KOPT-K1 (cell line): ENCODE data around the gene GABARAPL1.

Experiments
- H3K27ac ChIP-seq: fragments of 200-600 bp; sonication (generic); 2 replicates; pipeline ENCODE4 v1.5.1; 2016; ENCODE audit warnings: antibody characterized with exemption, mild to moderate bottlenecking, low read depth, low read length; ENCODE audit not compliant: poor library complexity, severe bottlenecking
- H3K36me3 ChIP-seq: fragments of 200-600 bp; sonication (generic); 2 replicates; pipeline ENCODE4 v1.5.1; 2017; ENCODE audit warnings: antibody characterized with exemption, mild to moderate bottlenecking, low read length, moderate library complexity; ENCODE audit not compliant: insufficient read depth
- H3K9me3 ChIP-seq: fragments of 200-600 bp; sonication (generic); 2 replicates; pipeline ENCODE4 v1.5.1; 2017; ENCODE audit warnings: antibody characterized with exemption, low read length, mild to moderate bottlenecking; ENCODE audit not compliant: insufficient read depth, poor library complexity, severe bottlenecking

GABARAPL1 gene

DNA sequence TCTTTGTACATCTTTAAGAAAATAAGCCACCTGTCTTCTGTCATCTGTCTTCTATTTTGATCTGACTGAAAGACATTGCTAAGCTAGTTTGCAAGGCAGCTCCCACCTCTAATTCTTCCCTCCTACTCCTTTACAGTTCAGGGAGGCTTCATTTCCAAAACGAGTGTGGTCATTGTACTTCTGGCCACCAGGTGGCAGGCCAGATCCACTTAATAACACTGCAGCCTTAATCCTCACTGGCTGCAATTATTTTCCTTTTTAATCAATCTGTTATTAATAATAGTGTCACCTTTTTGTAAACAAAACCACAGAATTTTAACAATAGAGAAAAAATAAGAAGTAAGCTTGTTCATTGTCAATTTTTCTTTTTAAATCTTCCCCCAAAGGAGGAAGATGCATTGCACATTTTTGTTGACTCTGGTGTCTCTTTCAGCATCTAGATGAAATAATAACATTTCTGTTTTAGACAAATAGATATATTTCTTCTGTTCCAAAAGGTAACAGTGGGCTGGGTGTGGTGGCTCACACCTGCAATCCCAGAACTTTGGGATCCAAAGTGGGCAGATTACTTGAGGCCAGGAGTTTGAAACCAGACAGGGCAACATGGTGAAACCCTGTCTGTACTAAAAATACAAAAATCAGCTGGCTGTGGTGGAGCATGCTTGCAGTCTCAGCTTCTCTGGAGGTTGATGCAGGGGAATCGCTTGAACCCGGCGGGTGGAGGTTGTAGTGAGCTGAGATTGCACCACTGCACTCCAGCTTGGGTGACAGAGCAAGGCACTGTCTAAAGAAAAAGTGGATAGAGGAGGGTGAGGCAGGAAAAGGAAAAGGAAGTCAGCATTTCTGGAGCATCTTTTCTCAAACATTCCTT is 23.3 kb downstream of the GABARAPL1 start:
- peaks cover 33% of the 10 kb centered on the region for H3K9me3 ChIP-seq
- H3K27ac ChIP-seq = no peak overlapping the region
- no peaks in the 10 kb centered on the region for H3K36me3 ChIP-seq

DNA sequence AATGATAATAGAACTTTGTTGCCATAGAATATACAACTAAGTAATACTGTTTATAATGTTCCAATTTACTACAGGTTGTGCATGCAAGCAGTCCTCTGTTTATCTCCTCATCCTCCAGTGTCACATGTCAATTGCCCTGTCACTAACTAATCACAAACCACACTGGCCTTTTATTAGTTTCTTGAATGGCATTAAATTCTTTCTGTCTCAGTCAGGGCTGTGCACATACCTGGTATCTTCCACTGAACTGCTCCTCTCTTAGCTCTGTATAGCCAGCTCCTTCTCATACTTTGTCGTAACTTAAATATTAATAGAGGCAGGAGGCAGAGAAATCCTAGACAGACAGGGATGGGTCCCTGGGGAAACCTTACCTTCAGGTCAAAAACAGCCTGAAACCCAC is 24.0 kb downstream of the GABARAPL1 start:
- no peak overlapping the region for H3K27ac ChIP-seq

DNA sequence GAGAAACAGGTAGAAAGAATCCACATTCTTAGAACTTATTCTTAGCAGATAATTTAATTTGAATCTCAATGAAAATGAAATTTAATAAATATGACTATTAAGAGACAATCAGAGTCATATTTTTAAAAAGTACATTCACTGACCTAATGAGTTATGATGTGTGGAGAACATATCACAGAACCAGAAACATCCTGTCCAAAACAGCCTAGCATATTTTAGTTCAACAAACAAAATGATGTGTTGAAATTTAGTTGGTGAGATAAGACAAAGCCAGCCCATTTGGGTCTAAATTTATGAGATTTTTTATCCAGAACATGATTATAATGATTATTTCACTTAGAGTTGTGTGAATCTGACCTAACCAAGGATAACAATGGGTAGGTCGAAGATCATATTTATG is 25.8 kb downstream of the GABARAPL1 start:
- peaks cover 27% of the 10 kb centered on the region for H3K9me3 ChIP-seq
- no peak overlapping the region for H3K27ac ChIP-seq
- no peaks in the 10 kb centered on the region for H3K36me3 ChIP-seq

More for the DNA sequence above, 24.0 kb downstream of the GABARAPL1 start:
- peaks cover 33% of the 10 kb centered on the region for H3K9me3 ChIP-seq
- no peaks in the 10 kb centered on the region for H3K36me3 ChIP-seq

DNA sequence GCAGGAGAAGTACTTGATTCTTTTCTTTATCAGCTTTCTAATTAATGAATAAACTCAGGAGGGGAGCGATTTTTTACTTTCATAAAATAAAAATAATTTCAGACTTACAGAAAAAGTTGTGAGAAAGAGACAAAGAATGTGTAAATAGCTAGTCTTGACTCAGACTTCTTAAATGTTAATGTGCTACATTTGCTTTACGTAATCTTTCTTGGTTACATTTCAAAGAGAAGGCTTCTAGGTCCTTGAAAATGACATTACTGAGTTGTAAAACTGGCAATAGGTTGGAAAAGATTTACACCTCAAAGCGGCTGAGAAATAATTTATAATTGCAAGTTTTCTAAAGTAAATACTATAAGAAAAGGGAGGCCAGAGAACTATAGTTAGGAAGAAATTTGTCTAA is 28.6 kb downstream of the GABARAPL1 start:
- Histone ChIP-seq H3K9me3 (peaks cover 6% of the 10 kb centered on the region), H3K27ac (no peak overlapping the region), H3K36me3 (no peaks in the 10 kb centered on the region)

DNA sequence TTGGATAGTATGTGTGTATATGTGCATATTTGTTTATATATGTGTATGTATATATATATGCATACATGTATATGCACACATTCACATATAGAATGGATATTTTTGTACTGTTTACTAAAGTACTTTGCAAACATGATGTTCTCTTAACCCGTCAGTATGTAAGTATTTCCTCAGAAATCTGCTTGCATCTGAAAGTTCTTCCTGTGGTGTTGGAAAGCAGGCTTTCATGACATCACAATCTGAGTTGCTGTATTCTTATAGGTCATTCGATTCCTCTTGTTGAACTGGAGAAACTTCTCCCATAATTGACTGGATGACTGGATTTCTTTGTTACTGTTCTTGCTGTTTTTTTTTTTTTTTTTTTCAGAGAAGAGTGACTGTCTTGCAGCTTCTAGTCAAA is 29.1 kb downstream of the GABARAPL1 start:
- H3K27ac ChIP-seq = no peak overlapping the region
- peaks cover 6% of the 10 kb centered on the region for H3K9me3 ChIP-seq
- no peaks in the 10 kb centered on the region for H3K36me3 ChIP-seq

DNA sequence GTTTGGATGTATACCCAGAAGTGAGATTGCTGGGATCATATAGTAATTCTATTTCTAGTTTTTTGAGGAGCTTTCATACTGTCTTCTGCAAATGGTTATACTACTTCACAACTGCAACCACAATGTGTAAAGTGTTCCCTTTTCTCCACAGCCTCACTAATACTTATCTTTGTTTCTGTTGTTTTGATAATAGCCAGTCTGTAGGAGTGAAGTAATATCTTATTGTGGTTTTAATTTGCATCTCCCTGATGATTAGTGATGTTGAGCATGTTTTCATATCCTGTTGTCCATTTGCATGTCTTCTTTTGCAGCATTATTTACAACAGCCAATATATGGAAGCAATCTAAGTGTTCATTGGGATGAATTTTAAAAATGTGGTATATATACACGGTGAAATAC is 29.9 kb downstream of the GABARAPL1 start:
- no peaks in the 10 kb centered on the region for H3K36me3 ChIP-seq
- H3K9me3 ChIP-seq = peaks cover 1% of the 10 kb centered on the region
- H3K27ac ChIP-seq = no peak overlapping the region

DNA sequence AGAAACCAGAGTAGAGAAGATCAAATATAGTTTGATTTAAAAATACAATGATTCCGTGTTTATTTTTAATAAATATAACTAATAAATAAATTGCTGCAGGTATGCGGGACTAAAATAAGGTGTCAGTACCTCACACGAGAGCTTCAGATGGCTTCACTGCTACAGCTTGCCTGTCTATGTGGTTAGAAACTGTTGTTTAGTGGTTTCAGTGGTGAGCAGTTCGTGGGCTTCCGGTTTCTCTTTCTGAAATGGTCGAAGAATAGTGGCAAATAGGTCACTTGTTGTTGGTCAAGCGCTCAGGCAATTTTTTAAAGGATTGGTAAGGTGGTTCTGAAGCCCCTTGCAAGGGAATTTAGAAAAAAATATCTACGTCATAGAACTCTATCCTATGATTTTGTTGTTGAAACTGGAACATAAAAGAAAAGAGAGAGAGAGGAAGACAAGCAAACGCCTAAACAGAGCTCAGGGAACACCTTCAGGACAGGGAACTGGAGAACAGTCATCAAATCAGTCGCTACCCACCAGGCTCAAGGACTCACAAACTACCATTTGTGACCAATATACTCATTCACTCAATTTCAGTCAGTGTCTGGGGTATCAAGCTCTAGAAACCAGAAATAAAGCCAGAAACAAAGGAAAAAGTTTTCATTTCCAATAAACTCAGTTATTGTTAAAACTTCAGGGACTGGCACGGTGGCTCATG is 31.3 kb downstream of the GABARAPL1 start:
- Histone ChIP-seq H3K36me3 (no peaks in the 10 kb centered on the region), H3K9me3 (no peaks in the 10 kb centered on the region), H3K27ac (peak overlapping the region; percentile 53)

DNA sequence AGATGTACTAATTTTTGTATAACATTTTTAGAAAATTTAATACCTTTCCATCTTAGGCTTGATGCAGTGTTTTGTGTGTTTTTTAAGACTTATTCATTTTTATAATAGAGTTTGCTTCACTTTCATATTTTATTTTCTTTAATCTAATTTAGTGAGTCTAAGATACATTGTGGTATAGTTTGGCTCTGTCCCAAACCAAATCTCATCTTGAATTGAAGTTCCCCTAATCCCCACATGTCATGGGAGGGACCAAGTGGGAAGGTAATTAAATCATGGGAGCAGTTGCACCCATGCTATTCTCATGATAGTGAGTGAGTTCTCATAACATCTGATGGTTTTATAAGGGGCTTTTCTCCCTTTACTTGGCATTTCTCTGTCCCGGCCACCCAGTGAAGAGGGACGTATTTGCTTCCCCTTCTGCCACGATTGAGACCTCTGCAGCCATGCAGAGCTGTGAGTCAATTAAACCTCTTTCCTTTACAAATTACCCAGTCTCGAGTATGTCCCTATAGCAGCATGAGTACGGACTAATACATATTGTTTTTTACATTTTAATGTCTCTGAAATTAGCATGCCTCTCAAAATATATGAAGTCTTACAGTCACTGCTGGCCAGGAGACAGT is 34.9 kb downstream of the GABARAPL1 start:
- Histone ChIP-seq H3K36me3 (no peaks in the 10 kb centered on the region), H3K9me3 (no peaks in the 10 kb centered on the region), H3K27ac (no peak overlapping the region)

DNA sequence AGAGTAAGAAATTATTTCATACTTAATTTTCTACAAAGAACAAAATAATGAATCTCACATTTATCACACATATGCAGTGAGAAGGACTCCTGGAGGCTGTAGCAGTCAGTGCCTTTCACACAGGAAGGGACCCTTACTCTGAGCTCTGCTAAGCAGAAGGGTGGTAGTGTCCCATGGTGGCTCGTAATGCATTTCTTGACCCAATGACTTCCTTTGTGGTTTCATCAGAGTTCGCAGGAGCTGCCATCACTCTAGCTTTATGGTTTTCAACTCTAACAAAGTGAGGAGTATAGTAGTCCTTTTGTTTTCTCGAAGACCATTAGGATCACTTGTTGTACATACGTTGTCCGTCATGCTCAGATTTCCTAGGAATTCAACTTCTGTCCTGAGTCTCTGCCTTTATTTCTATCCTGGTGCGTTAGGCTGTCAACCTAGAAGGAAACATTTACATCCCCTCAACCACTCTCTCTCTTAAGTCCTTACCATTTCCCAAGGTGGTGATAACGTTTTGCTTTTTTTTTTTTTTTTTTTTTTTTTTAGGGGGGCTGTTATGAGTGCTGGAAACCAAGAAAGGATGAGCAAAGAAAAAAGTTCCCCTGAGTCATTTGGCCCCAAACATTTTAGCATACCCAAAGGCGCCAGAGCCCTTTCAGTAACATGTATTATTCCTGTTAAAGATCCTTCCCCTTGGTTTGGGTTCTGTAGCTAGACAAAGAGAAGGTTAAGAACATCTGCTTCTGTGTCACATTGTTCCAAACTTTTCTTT is 37.2 kb downstream of the GABARAPL1 start:
- H3K36me3 ChIP-seq = no peaks in the 10 kb centered on the region
- no peak overlapping the region for H3K27ac ChIP-seq
- no peaks in the 10 kb centered on the region for H3K9me3 ChIP-seq

DNA sequence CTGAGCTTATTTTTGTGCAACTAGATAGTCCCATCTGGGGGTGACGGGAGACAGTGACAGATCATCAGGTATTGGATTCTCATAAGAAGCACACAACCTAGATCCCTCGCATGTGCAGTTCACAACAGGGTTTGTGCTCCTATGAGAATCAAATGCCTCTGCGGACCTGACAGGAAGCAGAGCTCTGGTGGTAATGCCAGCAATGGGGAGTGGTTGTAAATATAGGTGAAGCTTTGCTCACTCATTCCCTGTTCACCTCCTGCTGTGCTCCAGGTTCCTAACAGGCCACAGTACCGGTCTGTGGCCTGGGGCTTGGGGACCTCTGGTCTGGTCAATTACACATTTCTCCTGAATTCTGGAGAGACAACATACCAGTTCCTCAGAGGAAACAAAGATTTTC is 39.0 kb downstream of the GABARAPL1 start:
- Histone ChIP-seq H3K36me3 (no peaks in the 10 kb centered on the region), H3K9me3 (peaks cover 12% of the 10 kb centered on the region), H3K27ac (no peak overlapping the region)

DNA sequence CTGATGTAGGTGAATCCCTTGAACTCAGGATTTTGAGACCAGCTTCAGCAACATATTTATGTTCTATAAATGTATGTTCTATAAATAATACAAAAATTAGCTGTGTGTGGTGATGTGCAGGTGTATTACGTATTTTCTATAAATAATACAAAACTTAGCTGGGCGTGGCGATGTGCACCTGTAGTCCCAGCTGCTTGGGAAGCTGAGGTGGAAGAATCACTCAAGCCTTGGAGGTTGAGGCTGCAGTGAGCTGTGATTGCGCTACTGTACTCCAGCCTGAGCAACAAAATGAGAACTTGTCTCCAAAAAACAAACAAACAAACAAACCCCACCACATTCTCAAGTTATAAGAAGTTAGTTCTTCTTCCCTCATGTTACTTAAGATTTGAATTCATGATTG is 39.5 kb downstream of the GABARAPL1 start:
- Histone ChIP-seq H3K27ac (no peak overlapping the region), H3K9me3 (peaks cover 12% of the 10 kb centered on the region), H3K36me3 (no peaks in the 10 kb centered on the region)

DNA sequence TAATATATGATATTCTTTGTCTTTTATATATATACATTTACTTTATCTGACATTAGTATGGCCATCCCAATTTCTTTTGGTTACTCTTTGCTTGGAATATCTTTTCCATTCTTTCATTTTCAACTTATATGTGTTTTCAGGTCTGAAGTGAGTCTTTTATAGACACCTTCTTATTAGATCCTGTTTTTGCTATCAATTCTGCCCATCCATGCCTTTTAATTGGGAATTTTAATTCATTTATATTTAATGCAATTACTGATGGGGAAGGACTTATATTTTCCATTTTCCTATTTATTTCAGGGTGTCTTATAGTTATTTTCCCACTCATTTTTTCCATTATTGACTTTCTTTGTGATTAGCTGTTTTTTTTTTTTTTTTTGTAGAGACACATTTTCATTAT is 43.4 kb downstream of the GABARAPL1 start:
- H3K36me3 ChIP-seq = no peaks in the 10 kb centered on the region
- H3K9me3 ChIP-seq = peaks cover 12% of the 10 kb centered on the region

DNA sequence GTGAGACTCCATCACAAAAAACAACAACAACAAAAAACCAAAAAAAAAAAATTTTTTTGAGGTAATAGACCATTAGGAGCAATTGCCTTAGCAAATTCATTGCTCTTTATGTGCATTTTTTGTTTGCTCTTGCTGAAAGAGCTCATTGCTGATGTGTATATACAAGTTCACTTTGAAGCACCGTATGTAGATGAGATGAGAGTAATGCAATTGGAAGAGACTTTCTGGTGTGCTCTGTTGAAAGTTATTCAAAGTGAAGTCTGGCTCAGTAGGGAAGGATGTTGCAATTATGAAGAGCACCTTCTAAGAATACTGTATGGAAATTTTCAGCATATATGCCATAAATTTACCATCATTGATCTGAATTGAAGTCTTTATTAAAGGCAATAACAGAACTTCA is 48.2 kb downstream of the GABARAPL1 start:
- Histone ChIP-seq H3K36me3 (no peaks in the 10 kb centered on the region), H3K27ac (no peak overlapping the region), H3K9me3 (peaks cover 3% of the 10 kb centered on the region)

More for the DNA sequence above, 43.4 kb downstream of the GABARAPL1 start:
- no peak overlapping the region for H3K27ac ChIP-seq

DNA sequence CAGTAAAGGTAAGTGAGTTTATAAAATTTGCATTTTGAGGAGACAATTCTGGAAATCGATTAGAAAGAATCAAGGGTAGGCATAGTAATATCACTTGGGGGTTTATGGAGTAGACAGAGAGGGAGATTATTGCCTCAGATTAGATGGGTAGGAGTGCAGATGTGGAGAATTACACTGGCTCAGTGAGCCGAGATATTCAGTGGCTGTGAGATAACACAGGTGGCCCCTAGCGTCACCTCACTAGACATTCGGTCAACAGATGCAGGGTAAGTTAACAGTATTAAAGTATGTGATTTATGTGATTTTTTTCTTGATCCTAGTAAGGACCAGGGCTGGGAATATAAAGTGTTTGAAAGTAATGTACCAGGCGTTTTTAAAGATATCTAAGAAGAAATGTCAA is 55.4 kb downstream of the GABARAPL1 start:
- H3K9me3 ChIP-seq = no peaks in the 10 kb centered on the region
- H3K36me3 ChIP-seq = no peaks in the 10 kb centered on the region
- H3K27ac ChIP-seq = no peak overlapping the region

DNA sequence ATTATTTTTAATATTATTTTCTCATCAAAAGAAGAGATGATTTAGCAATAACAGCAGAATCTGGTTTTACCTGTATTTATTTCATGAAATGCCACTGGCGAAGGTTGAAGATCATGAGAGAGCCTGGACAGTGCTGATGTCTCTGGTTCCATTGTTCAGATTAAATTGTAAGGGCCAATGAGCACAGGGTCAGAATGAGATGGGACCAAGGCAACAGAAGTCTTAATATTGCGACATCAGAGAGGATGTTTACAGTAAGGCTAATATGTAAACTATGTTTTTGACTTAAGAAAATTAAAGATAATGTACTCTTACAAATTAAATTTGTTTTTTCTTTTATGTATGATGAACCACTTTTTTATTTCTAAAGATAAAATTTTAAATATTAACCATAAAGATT is 59.8 kb downstream of the GABARAPL1 start:
- H3K36me3 ChIP-seq = no peaks in the 10 kb centered on the region
- H3K27ac ChIP-seq = no peak overlapping the region
- no peaks in the 10 kb centered on the region for H3K9me3 ChIP-seq
